Amygdala (tissue), 56 donors: ENCODE measurements around the gene SPNS1.

Experiments
- DNase-seq, 56 donors: peaks; one replicate each; lab custom pipeline; 2025; lab: John Stamatoyannopoulos, UW

SPNS1 gene

GRCh38 chr16:29024278-29024677 lies 49.7 kb downstream of the SPNS1 start:
- no peak for DNase-seq

- DNase-seq = no peak
Observed at GRCh38 chr16:29025218-29025617, 50.6 kb downstream of the SPNS1 start.

- no peak for DNase-seq
Observed at GRCh38 chr16:29025735-29026134, 51.2 kb downstream of the SPNS1 start.

DNA sequence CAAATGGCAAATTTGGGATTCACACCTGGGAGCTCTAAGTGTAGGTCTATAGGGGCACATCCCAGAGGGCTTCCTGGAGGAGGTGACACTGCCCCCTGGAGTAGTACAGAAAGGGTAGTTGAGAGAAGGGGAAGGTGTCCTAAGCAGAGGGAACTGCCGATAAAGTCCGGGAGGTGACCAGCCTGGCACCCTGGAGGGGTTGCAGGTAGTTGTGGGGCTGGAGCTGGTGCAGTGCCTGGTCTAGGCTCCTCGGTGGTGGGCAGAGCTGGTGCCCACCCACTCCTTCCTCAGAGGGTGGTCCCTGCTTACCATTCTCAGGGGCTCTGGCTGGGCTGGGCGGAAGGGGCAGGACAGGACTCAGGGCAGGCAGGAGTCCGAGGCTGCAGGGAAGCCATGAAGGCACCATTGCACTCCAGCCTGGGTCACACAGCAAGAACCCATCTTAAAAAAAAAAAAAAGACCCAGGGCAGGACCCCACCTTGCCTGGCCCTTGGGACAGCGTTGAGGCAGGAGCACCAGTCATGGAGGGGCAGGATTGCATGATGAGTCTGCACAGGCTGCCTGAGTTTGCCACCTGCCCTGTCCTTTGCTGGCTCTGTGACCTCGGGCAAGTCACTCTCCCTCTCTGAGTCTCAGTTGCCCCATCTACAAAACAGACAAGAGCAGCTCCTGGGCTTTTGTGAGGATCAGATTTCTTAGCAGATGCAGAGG lies 54.0 kb downstream of the SPNS1 start:
- DNase-seq = no peak

DNA sequence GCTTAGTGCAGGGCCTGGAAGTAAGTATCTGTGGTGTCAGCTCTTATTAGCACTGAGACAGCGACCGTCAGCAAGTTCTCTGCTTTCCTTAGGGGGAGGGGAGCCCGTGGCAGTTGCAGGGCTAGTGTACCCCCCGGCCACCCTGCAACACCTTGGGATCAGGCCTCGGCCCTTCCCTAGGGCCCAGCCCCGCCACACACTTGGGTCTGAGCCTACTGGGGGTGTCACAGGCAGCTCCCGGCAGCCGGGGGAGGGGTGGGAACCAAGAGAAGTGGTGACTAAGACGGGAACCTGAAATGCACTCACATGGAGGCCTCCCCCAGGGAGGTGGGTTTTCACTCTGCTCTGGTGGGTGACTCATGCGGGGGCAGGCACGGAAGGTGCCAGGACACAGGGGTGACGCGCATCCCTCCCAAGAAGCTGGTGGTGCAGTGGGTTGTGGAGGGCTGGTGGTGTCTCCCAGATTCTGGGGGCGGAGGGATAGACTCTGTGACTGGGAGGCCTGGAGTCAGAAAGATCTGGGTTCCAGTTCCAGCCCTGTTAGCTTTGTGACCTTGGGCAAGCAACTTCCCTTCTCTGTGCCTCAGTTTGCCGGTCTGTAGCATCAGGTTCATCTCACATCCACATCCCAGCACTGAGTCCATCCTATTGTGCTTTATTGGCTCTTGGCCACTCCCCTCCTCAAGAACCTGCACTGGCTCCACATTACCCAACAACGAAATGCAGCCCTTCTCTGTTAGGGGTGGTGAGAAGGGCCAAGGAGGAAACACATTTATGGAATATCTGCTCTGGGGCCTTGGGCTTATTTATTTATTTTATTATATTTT lies 54.8 kb downstream of the SPNS1 start:
- peak in 17 of 56 donors; percentile 1 to 60 (median 8) for DNase-seq

- no peak for DNase-seq
Observed at GRCh38 chr16:29030086-29030840, 55.7 kb downstream of the SPNS1 start.
